Esophagus squamous epithelium (tissue), 5 donors: ENCODE results near the gene KIAA1217. TPM values are rescaled to one million over a fixed set of nuclear protein-coding genes. Genes with fewer than 3 reads are reported as not detected.

Experiments
- DNase-seq: peaks from one replicate; lab custom pipeline; 2025; lab: John Stamatoyannopoulos, UW
- H3K27ac ChIP-seq, 4 donors: fragments of 200-600 bp; sonication (generic); one replicate each; pipeline ENCODE4 v1.5.1; 2016 to 2019; ENCODE audit warnings: mild to moderate bottlenecking in 1 of 4
- H3K27me3 ChIP-seq, 4 donors: fragments of 200-600 bp; sonication (generic); 1 replicate in 3 of 4; 2 replicates in 1 of 4; pipeline versions ENCODE4 v1.5.1 to v1.6.0; 2017 to 2021; ENCODE audit warnings: antibody characterized with exemption in 1 of 4
- H3K36me3 ChIP-seq, 3 donors: fragments of 200-600 bp; sonication (generic); one replicate each; pipeline ENCODE4 v1.5.1; 2016 to 2019
- H3K4me1 ChIP-seq, 3 donors: fragments of 200-600 bp; sonication (generic); one replicate each; pipeline ENCODE4 v1.5.1; 2017 to 2019
- H3K4me3 ChIP-seq, 4 donors: fragments of 200-600 bp; sonication (generic); 1 replicate in 3 of 4; 2 replicates in 1 of 4; pipeline ENCODE4 v1.5.1; 2016 to 2019; ENCODE audit warnings: mild to moderate bottlenecking in 2 of 4, moderate library complexity in 1 of 4
- H3K9me3 ChIP-seq, 3 donors: fragments of 200-600 bp; sonication (generic); one replicate each; pipeline ENCODE4 v1.5.1; 2016 to 2019
- POLR2A ChIP-seq, 4 donors: fragments of 450-650 bp; IDR thresholded peaks; one replicate each; pipeline ENCODE4 v1.6.1; 2017; ENCODE audit warnings: antibody characterized with exemption in 4 of 4, mild to moderate bottlenecking in 4 of 4, moderate library complexity in 3 of 4
- WGBS, 2 donors: methylation state at CpG; one replicate each; pipeline ENCODE4 v1.1.5; 2018; 5-methylcytosine and 5-hydroxymethylcytosine counted together
- intact Hi-C: fragments of 100-400 bp; cut with DNase I; formaldehyde crosslinking; loops from one replicate; pipeline ENCODE4 v1.15.0; 2022
- total RNA-seq, 4 donors: library from RNA; depleted of rRNA; stranded (reverse); fragments of >200 nt; gene quantifications; one replicate each; pipeline ENCODE4 v1.1.0, GENCODE V29; 2016
- TF ChIP-seq, protein P1 (sequence below), 6 experiments: fragments of 450-650 bp in 4 of 6; fragments of 200-600 bp in 2 of 6; sonication (generic) in 2 of 6; IDR thresholded peaks; one replicate each; pipeline ENCODE4 v1.5.1; 2016 to 2019; ENCODE audit warnings: antibody characterized with exemption in 6 of 6, mild to moderate bottlenecking in 4 of 6, moderate library complexity in 4 of 6
- donor health status: DM: yes; HTN: yes; CAD: no.

KIAA1217 gene
- total RNA-seq, 4 donors from 2014 or later = 56.2 to 67.6 (median 66.2) TPM

DNA sequence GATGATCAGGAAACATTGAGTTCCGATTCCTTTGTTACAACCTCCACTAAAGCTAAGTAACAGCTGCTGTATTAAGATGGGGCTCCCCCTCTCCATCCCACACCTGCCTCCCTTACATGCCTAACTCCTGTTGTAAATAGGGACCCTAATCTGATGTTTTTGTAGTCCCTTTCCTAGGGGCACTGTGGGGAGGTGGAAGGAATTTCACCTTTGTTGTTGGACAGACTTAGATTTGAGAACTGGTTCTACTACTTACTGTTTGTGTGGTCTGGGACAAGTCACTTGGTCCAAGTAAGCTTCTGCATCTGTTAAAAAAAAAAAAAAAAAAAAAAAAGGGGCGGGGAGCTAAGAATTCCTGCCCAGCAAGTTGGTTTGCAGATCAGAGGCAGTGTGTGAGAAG is 42.6 kb downstream of the KIAA1217 start:
- Histone ChIP-seq H3K9me3 (no peaks in the 10 kb centered on the region), H3K27ac (peak overlapping the region; percentile 54 to 97 (median 95)), H3K36me3 (no peaks in the 10 kb centered on the region), H3K4me3 (peak overlapping the region in 1 of 4 donors; percentile 8), H3K27me3 (no peaks in the 10 kb centered on the region), H3K4me1 (peaks cover 7 to 79% (median 16%) of the 10 kb centered on the region in 3 donors)
- 23 to 46% methylated on average over 2 of the region's 2 CpGs for WGBS, 2 donors
- intact Hi-C loops = no loop called here
- DNase-seq = no peak
- TF ChIP-seq, protein P1, sequence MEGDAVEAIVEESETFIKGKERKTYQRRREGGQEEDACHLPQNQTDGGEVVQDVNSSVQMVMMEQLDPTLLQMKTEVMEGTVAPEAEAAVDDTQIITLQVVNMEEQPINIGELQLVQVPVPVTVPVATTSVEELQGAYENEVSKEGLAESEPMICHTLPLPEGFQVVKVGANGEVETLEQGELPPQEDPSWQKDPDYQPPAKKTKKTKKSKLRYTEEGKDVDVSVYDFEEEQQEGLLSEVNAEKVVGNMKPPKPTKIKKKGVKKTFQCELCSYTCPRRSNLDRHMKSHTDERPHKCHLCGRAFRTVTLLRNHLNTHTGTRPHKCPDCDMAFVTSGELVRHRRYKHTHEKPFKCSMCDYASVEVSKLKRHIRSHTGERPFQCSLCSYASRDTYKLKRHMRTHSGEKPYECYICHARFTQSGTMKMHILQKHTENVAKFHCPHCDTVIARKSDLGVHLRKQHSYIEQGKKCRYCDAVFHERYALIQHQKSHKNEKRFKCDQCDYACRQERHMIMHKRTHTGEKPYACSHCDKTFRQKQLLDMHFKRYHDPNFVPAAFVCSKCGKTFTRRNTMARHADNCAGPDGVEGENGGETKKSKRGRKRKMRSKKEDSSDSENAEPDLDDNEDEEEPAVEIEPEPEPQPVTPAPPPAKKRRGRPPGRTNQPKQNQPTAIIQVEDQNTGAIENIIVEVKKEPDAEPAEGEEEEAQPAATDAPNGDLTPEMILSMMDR (IDR thresholded peaks at IDR 0.05) = no peak
- TF ChIP-seq POLR2A (IDR thresholded peaks at IDR 0.05) = no peak

GRCh38 chr10:24254180-24254579 is 45.2 kb downstream of the KIAA1217 start:
- H3K9me3 ChIP-seq = no peaks in the 10 kb centered on the region
- intact Hi-C loops = no loop called here
- peak overlapping the region; percentile 83 to 97 (median 95) for H3K27ac ChIP-seq
- H3K4me1 ChIP-seq = peaks cover 7 to 95% (median 21%) of the 10 kb centered on the region in 3 donors
- H3K4me3 ChIP-seq = no peak overlapping the region
- no peak for TF ChIP-seq POLR2A (IDR thresholded peaks at IDR 0.05)
- TF ChIP-seq, protein P1 (IDR thresholded peaks at IDR 0.05) = no peak
- no peak for DNase-seq
- 30 to 41% methylated on average over 2 to 3 of the region's 3 CpGs for WGBS, 2 donors
- H3K27me3 ChIP-seq = no peaks in the 10 kb centered on the region
- H3K36me3 ChIP-seq = no peaks in the 10 kb centered on the region

DNA sequence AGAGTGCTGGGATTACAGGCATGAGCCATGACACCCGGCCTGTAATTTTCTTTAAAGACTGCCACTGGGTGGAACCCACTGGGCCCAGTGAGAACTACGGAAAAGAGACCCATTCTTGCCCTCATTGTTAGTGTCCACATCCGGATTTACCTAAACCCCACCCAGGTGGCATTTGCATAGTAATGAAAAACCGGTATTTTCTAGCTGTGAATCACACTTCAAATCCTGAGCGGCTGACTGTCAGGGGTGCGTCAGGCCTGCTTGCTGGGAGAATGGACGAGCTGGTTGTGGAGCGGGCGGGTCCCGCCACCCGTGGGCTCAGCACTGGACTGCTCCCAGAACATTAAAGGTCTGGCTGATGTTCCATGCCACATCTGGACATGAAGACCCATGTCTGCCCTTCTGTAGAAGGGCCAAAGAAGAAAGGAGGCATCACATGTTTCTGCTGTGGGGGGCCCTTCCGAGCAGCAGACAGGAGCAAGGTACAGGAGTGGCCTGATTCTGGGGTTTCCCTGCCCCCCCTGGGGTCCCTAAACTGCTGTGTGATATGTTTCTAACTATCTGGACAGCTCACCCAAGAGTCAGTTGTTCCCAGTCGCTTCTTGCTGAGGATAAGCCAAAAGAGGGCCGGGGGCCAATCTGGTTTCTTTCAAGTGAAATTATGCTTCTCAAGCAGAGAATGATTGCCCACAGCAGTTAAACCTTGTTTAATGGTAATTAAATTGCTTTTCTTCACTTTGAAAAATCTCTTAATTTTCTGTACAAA is 46.4 kb downstream of the KIAA1217 start:
- Histone ChIP-seq H3K4me1 (peaks cover 7 to 95% (median 20%) of the 10 kb centered on the region in 3 donors), H3K27ac (peak overlapping the region; percentile 83 to 97 (median 95)), H3K4me3 (peak overlapping the region; percentile 35 to 52 (median 50)), H3K9me3 (no peaks in the 10 kb centered on the region), H3K27me3 (no peaks in the 10 kb centered on the region), H3K36me3 (no peaks in the 10 kb centered on the region)
- no peak for DNase-seq
- intact Hi-C loops = no loop called here
- 38 to 64% methylated on average over 4 to 11 of the region's 14 CpGs for WGBS, 2 donors
- peak in 2 of 4 donors; percentile 51 to 59 for TF ChIP-seq POLR2A (IDR thresholded peaks at IDR 0.05)
- TF ChIP-seq, protein P1 (IDR thresholded peaks at IDR 0.05) = no peak

GRCh38 chr10:24255881-24256311 is 47.0 kb downstream of the KIAA1217 start:
- intact Hi-C loops = no loop called here
- H3K27ac ChIP-seq = peak overlapping the region; percentile 83 to 97 (median 95)
- no peaks in the 10 kb centered on the region for H3K9me3 ChIP-seq
- no peaks in the 10 kb centered on the region for H3K36me3 ChIP-seq
- peaks cover 7 to 95% (median 18%) of the 10 kb centered on the region in 3 donors for H3K4me1 ChIP-seq
- TF ChIP-seq, protein P1 (IDR thresholded peaks at IDR 0.05) = no peak
- TF ChIP-seq POLR2A (IDR thresholded peaks at IDR 0.05) = no peak
- no peaks in the 10 kb centered on the region for H3K27me3 ChIP-seq
- WGBS, 2 donors = 17 to 39% methylated on average over 5 of the region's 5 CpGs
- peak overlapping the region; percentile 35 to 52 (median 50) for H3K4me3 ChIP-seq
- DNase-seq = no peak

GRCh38 chr10:24256619-24257107 is 47.7 kb downstream of the KIAA1217 start:
- 38 to 44% methylated on average over 2 of the region's 2 CpGs for WGBS, 2 donors
- H3K4me1 ChIP-seq = peaks cover 7 to 95% (median 19%) of the 10 kb centered on the region in 3 donors
- intact Hi-C loops = no loop called here
- no peaks in the 10 kb centered on the region for H3K9me3 ChIP-seq
- H3K27me3 ChIP-seq = no peaks in the 10 kb centered on the region
- no peak for TF ChIP-seq POLR2A (IDR thresholded peaks at IDR 0.05)
- TF ChIP-seq, protein P1 (IDR thresholded peaks at IDR 0.05) = no peak
- H3K36me3 ChIP-seq = no peaks in the 10 kb centered on the region
- no peak for DNase-seq
- peak overlapping the region in 3 of 4 donors; percentile 94 to 97 (median 96) for H3K27ac ChIP-seq
- peak overlapping the region; percentile 35 to 52 (median 50) for H3K4me3 ChIP-seq
